Epithelial cell of prostate (primary cell): ENCODE measurements around the gene RASSF5.

Experiments used
- DNase-seq: peaks from one replicate; pipeline ENCODE4 v3.0.0-alpha.2; 2011; ENCODE audit warnings: low read depth, low spot score
- H3K27ac ChIP-seq: fragments of 450-650 bp; 2 replicates; pipeline ENCODE4 v1.5.1; 2017; ENCODE audit warnings: mild to moderate bottlenecking

The RASSF5 gene, protein sequence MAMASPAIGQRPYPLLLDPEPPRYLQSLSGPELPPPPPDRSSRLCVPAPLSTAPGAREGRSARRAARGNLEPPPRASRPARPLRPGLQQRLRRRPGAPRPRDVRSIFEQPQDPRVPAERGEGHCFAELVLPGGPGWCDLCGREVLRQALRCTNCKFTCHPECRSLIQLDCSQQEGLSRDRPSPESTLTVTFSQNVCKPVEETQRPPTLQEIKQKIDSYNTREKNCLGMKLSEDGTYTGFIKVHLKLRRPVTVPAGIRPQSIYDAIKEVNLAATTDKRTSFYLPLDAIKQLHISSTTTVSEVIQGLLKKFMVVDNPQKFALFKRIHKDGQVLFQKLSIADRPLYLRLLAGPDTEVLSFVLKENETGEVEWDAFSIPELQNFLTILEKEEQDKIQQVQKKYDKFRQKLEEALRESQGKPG

DNA sequence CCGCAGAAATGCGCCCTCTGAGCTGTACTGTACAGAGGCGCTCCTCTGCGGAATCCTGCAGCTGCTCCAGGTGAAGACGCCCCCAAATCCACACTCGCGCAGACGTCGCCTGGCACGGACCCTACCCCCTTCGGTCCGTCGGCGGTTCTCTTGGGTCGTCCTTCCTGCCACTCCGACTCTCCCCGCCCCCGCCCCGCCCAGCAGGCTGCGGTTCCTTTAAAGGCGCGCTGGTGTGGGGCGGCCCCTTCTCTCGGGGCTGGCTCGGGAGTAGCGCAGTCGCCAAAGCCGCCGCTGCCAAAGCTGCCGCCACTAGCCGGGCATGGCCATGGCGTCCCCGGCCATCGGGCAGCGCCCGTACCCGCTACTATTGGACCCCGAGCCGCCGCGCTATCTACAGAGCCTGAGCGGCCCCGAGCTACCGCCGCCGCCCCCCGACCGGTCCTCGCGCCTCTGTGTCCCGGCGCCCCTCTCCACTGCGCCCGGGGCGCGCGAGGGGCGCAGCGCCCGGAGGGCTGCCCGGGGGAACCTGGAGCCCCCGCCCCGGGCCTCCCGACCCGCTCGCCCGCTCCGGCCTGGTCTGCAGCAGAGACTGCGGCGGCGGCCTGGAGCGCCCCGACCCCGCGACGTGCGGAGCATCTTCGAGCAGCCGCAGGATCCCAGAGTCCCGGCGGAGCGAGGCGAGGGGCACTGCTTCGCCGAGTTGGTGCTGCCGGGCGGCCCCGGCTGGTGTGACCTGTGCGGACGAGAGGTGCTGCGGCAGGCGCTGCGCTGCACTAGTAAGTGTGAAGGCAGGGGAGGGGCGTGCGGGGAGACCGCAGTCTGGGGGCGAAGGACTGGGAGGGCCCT, at the start of gene RASSF5:
RASSF5 (plus strand) TSS at position 248 of the 846 bp plus-strand sequence; CDS start at position 320, 72 bp downstream.
- no peak for DNase-seq
- H3K27ac ChIP-seq: peak within 1 kb of the TSS; percentile 38

DNA sequence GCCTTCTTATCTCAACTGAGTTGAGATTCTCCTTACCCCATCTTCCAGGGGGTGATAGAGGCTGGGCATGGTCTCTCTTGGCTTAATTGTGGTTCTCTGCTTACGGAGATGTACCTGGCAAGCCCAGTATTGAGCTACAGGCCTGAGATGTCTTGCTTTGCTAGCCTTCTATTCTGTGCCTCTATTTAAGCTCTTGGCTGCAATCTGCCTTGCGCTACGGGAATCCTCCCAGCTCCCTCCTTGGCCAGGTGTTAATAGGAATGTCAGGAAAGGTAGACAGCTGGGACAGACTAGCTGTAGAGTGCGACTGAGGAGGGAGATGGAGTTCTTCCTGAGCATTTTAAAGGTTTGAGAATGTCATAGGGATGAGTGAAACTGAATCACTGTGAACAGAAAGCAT, 47.6 kb upstream of the RASSF5 start:
- no peak overlapping the region for H3K27ac ChIP-seq
- DNase-seq: no peak

DNA sequence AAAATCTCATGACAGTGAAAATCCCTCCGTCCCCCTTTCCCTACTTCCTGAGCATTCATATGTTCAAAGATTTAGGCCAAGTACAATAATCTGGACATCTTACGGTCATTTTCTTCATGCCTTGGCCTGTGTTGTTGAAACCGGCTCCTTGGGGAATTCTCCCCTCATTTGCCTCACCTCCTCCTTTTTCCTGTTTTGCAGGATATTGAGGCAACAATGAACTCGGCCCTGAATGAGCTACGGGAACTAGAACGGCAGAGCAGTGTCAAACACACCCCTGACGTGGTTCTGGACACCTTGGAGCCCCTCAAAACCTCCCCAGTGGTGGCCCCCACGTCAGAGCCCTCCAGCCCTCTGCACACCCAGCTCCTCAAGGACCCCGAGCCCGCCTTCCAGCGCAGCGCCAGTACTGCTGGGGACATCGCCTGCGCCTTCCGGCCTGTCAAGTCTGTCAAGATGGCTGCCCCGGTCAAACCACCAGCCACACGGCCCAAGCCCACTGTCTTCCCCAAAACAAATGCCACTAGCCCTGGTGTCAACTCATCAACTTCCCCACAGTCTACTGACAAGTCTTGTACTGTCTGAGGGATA, 46.4 kb upstream of the RASSF5 start:
- no peak for DNase-seq
- no peak overlapping the region for H3K27ac ChIP-seq

DNA sequence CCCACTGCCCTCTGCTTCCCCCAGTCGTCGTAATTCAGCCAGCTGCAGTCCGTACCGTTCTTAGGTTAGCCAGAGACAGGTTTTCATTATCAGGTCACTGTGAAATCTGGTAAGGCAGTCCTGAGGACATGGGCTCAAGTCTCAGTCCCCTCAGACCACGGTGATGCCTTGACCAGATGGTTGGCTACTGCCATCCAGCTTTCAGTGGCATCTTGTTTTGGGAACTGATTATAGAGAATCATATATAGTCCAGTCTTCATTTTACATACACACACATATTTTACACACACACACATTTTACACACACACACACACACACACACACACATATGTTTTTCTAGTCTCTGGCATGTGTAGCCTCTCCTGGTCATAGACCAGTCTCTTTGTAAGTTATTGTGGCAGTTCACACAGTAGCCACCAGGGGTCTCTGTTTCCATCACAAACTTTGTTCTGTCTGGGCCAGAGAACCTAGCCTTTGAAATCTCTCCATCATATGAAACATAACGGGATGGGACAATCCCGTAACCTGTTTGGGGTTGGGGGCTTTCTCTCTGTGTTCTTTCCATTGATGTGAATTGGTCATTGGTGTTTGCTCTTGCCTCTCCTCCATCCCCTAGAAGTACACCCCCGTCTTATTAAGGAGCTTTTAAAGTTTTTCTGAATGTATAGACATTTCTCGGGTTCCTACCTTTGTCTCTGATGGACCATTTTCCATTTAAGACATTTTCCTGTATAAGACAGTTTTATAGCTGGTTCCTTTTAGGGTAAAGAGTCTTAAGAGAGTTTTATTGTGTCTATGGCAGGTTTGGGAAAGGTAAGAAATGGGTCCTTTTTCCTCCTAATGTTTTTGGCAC, 45.5 kb upstream of the RASSF5 start:
- H3K27ac ChIP-seq: no peak overlapping the region
- DNase-seq: no peak

DNA sequence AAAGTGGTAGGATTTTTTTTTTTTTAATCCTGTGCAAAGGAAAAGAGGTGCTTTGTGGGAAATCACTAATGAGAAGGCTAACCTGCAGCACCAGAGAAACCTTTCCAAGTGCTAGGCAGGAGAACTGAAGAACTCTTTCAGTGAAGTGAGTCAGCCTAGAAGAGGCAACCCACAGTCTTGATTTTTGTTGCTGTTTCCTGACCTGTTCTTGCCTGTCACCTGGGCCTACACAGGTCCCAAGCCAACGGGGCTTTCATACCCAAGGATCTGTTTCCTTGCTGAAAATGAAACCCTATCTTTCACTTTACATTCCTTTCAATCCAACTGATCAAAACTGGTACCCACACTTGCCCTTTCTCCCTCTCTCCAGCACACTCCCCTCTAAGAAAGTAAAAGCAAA, 44.2 kb upstream of the RASSF5 start:
- no peak overlapping the region for H3K27ac ChIP-seq
- no peak for DNase-seq

DNA sequence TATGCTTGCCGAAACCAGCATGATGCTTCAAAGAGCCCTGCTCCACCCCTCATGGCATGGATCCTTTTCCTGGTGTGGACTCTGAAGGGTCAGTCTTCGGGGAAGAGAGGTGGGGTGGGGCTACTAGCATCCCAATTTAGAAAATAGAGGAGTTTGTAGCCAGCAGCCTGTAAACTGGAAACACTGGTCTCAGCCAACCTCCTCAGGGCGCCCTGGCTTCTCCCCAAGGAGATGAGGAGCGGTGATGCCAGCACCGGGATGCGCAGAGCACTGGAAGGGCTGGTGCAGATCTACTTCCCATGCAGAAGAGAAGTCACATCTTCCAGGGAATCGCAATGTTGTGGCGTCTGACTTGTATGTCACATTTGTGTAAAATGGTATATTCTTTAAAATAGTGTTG, 43.4 kb upstream of the RASSF5 start:
- H3K27ac ChIP-seq: no peak overlapping the region

DNA sequence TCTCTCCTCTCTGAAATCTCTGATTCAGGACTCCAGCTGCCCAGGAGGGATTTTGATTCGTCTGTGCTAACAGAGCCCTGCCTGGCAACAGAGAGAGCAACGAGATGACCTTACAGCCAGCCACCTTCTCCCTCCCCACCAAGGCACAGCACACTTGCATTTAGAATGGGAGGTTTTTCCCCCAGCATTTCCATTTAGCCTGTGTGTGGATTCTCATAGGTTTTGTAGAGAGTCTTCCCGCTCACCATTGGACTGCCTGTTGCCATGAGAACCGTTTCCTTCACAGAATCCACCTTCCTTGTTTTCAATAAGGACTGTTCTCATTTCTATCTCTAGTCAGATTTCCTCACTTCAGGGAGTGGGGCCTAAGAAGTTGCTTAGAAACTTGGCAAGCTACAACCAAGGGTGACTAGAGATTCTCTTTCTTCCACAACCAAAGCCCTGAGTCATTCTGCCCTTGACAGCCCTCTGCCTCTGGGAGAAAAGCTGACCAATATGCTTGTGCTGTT, 42.8 kb upstream of the RASSF5 start:
- no peak for DNase-seq
- no peak overlapping the region for H3K27ac ChIP-seq

More for the DNA sequence above, 43.4 kb upstream of the RASSF5 start:
- DNase-seq: no peak

DNA sequence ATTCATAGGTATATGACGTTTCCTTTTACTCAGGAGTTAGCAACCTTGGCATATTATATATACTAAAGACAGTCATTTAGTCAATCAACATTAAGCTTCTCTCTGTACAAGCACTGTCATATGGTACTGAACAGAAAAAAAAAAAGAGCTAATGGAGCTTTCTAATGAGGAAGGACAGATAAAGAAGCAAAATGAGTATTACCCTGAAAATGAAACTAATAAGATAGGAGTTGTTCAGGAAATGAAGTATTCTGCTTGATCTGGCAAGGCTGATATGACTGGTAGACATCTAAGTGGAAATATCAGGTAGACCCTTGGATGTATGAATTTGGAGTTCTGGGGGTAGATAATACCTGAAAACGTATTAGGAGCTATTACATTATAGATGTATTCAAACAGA, 41.4 kb upstream of the RASSF5 start:
- no peak for DNase-seq
- no peak overlapping the region for H3K27ac ChIP-seq

DNA sequence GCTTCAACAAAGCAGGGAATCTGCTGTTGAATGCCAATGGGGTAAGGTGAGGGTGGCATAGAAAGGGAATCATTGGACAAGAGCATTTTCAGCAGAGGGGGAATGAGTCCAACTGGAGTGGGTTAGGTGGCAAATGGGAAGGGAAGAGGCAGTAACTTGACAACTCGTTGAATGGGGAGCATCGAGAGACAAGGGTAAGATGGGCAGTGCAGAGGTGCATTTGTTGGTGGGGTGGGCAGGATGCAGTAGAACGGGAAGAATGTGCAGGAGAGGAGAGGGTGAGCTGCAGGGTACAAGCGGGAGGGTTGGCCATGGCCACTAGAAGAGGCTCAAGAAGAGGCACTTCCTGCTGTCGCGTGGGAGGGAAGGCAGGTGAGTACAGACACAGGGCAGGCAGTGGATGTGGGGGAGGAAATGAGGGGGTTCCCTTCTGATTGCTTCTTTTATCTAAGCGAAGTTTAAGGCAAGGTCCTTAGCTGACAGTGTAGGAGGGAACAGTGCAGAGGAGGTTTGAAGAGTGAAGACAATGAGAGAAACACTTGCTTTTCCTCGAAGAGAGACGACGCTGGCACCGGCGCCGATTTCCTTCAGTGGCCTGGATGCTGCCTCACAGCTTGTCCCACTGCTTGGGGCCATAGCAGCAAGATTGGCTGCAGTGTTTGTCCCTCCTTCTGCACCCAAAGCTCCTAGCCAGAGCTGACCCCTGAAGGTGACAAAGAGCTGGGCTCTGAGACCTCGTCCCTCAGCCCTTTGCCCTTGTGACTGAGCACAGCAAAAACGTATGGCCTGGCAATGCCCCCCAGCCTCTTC, 40.3 kb upstream of the RASSF5 start:
- H3K27ac ChIP-seq: no peak overlapping the region

DNA sequence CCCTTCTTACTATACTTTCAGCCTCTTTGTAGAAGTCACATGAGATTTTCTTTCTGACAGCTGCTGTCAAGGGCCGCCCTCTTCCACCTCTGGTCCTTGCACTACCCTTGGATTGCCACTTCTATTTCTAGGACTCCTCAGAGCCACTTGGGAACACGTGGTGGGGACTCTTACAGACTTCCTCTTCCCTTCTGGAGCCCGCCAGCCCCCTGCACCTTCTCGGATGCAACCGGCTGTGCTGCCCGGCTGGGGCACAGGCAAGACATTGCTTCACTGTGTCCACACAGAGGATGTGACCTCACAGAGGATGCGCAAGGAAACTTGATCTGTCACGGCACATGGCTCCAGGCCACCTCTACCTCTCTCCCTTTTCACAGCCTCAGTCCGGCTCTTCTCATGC, 39.4 kb upstream of the RASSF5 start:
- H3K27ac ChIP-seq: no peak overlapping the region

More for the DNA sequence above, 40.3 kb upstream of the RASSF5 start:
- DNase-seq: no peak

DNA sequence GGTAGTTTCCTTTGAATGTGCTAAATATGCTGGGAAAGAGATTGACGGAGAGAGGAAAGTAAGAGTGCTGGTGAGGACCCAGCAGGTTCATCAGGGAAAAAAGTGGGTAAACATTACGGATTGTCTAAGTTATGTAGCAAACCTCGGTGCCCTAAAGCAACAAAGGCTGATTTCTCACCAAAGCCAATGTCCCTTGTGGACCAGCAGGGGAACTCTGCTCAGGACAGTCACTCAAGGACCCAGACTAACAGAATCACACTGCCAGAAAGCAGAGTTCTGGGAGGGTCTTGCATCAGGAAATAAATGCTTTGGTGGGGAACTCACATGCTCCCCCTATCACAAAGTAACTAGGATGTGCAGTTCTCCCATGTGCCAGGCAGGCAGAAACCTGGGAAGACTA, 38.8 kb upstream of the RASSF5 start:
- no peak overlapping the region for H3K27ac ChIP-seq
- DNase-seq: no peak

More for the DNA sequence above, 39.4 kb upstream of the RASSF5 start:
- no peak for DNase-seq

DNA sequence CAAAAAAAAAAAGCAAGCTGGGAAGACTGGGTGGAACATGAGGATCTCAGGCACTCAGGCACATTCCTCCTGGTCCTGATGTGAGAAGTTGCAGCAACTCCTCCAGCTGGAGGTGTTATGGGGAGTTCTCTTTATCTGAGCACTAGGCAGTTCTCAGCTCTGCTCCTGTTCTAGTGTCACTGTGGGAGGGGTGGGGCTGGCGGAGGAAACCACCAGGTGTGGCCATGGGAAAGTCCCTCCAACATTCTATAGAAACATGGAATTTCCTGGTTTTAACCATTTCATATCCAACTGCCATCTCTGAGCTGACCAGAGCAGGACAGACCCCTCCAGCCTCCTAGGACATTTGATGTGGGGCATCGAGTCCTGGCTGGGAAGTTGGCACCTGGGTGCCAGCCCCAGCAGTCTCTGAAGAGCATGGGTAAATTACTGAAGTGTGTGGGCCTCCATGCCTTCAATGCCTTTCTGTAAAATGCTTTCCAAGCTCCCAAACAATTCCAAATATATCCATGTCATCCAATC, 37.9 kb upstream of the RASSF5 start:
- no peak for DNase-seq
- H3K27ac ChIP-seq: peak overlapping the region; percentile 64

DNA sequence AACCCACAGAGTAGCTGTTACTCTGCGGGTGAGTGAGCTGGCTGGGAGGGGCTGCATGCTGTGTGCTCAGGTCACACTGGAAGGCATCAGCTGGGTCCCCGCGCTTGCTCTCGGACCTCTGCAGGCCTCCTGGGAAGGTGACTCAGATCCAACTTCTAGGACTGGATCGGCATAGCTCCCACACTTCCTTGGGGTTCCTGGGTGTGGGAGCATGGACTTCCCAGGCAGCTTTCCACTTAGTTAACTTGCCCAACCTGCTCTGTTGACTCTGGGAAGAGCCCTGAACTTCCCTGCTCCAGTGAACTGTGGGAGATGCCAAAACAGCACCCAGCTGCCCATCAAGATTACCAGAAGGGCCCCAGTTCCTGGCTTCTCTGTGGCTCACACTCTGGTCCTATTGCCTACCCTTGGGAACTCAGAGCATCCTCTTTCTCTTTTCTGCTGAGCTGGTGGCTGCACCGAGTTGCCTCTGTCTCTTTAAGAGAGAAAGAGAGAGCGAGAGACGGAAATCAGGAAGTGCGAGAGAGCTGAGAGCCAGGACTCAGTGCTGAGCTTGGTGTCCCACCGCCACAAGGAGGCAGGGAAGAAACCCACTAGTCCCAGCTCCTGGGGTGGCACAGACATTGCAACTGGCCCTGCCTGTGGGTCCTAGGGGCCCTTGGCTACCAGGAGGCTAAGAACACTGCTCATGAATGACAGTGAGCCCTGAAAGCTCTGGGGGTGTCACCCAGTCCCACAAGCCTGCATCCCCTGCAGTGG, 37.2 kb upstream of the RASSF5 start, which contains the start of gene IKBKE:
IKBKE (plus strand) TSS at position 544 of the 759 bp plus-strand sequence. CDS start 2,752 bp downstream, outside the sequence.
- DNase-seq: no peak
- peak within 1 kb of the TSS; percentile 64 for H3K27ac ChIP-seq

DNA sequence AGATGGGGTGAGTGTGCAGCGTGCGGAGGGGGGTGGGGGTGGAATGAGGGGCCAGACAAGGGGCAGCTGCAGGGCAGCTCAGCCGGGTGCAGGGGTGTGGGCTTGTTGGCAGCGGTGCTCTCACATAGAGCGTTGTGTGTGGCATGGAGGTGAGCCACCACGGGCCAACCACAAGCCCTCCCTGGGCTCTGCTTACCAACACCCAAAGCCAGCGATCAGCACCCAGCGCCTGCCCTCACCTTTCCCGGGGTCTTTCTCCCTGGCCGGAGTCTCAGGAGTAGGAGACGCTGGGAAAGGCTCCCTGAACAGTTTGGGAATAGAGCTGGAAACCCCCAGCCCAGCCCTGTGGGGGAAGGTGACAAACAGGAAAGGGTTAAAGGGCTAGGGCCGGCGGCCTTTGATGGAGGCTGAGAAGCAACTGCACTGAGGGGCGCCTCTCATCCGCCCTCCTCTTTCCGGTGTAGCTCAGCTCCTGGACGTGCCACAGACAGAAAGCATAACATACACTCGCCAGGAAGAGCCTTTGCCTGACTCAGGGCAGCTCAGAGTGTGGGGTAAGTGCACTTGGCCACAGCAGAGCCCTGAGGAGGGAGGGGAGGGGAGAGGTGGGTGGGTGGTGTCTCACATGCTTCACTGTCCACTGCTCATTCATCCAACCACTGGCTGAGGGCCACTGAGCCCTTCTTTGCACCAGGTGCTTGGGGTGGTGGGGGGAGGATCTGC, 36.5 kb upstream of the RASSF5 start:
- no peak for DNase-seq
- peak overlapping the region; percentile 64 for H3K27ac ChIP-seq

DNA sequence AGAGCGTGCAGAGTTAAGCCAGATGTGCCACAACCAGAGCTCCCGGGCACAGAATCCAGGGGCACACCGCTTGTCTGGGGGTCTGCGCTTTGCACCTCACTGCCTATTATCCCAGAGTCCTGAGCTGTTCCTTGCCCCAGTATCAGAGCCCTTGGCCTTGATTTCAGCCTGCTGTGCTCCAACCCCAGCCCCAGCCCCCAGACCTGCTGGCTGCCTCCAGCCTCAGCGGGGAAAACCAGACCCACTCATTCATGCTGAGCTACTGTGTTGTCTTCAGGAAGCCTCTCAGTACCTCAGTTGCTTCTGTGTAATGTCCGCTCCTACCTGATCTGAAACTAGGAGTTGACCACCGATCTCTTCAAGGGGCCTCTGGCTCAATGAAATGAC, 35.9 kb upstream of the RASSF5 start:
- H3K27ac ChIP-seq: no peak overlapping the region
- DNase-seq: no peak

DNA sequence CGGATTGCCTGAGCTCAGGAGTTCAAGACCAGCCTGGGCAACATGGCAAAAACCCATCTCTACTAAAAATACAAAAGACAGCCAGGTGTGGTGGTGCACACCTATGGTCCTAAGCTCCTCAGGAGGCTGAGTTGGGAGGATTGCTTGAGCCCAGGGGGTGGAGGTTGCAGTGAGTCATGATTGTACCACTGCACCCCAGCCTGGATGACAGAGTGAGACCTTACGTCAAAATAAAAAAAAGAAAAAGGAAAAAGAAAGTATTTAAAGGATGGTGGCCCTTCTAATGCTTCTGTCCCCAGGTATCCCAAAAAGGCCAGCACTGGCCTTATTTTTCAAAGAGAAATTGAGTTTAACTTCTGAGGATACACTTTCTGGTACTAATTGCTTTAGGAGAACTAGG, 35.3 kb upstream of the RASSF5 start:
- DNase-seq: no peak

DNA sequence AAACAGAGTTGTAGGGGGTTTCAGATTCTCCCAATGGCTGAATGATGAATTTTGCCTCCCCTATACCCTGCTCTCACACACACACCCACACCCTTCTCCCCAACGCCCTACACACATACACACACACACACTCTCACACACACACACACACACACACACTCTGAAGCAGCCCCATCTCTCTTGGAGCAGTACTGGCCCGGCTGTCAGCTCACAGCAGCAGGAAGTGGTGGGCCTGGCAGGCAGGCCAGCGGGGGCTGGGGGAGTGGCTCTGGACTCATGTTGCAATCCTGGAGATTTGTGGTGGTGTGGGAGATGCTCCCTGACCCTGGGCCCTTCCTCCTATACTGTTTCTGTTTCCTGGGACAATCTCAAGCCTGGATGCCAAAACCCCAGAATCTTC, 34.9 kb upstream of the RASSF5 start:
- DNase-seq: no peak
- H3K27ac ChIP-seq: no peak overlapping the region

More for the DNA sequence above, 35.3 kb upstream of the RASSF5 start:
- H3K27ac ChIP-seq: no peak overlapping the region
